Superior temporal gyrus (tissue), 1 donor: Measurements from ENCODE around the gene ANGPTL2.

Experiments used
- DNase-seq: peaks from one replicate; pipeline ENCODE4 v3.0.0-alpha.2; 2016; ENCODE audit errors: extremely low spot score

Gene ANGPTL2

GRCh38 chr9:127050591-127051001, 71.8 kb downstream of the ANGPTL2 start:
- no peak for DNase-seq

- DNase-seq: no peak
Observed at GRCh38 chr9:127050152-127050551, 72.3 kb downstream of the ANGPTL2 start.

DNA sequence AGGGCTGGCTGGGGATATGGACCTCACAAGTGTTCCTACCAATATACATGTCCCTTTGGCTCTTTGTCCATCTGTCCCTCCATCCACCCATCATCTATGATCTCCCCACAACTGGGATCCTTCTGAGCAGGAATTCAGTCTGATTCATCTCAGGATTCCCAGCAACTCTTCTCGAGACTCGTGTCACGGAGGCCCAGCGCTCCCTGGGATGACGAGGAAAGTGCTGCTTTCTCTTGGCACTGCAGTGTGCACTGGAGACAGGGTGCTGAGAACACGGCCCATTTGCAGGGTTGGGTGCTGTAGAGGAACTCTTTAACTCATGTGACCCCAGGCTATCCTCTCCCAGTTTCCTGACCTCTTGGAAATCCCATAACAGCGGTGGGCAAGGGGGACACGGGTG, 72.9 kb downstream of the ANGPTL2 start:
- DNase-seq: no peak

GRCh38 chr9:127049044-127049443, 73.4 kb downstream of the ANGPTL2 start:
- no peak for DNase-seq

DNA sequence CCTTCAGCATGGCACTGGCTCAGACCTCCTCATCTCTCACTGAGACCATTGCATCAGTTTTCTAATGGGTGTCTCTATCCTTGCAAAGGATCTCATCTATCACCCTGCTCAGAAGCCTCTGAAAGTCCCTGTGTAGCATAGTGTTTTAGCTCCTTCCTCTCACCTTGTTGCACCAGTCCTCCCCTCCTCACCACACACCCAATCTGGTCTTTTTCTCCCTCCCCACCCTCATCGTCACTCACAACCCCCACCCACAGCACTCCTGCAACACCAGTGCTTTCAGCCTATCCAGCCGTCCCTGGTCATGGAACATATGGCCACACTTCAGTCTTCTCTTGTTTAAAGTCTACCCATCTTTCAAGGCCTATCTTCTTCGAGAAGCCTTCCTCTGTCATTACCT, 74.5 kb downstream of the ANGPTL2 start:
- no peak for DNase-seq

GRCh38 chr9:127045148-127045547, 77.3 kb downstream of the ANGPTL2 start:
- DNase-seq: no peak

DNA sequence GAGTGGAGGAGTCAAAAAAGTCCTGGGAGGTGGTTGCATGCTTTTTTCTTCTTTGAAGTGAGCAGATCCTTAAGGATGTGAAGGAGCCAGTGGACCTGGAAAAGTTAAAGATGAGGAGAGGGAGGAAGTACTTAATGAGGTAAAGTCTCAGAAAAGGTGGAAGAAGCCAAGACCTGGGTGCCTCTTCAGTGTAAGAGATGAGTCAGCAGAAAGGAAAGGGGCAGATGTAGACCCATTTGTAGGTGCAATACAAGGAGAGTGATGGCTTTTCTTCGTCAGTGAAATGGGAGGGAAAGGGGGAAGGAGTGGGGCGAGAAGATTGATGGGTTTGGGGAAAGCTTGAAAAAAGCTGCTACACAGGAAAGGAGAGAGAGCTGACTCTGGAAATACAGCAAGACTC, 82.9 kb downstream of the ANGPTL2 start:
- no peak for DNase-seq

DNA sequence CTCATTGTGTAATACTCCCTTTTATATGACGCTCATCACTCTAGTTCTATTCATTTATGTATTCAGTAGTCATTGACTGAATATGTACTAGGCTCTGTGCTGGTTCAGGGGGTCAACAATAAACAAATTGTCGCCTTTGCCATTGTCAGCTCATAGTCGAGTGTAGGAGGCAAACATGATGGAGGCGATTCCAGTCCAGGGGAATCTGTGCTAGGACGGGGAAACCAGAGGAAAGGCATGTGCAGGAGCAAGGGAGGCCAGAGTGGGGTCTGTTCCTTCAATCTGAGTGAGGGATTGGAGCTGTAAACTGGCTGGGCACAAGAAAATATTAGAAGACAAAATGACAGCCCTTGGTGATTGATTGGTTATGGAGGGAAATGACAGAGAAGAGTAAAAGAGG, 83.9 kb downstream of the ANGPTL2 start:
- DNase-seq: no peak
